NB4 (cell line): ENCODE measurements around the gene BRSK2.
"Not testable (repeated sequence)": the region's sequence is repeated elsewhere in the genome, so short reads cannot be mapped to it uniquely, and the experiment has no call there.

Experiments
- DNase-seq: peaks from one replicate; pipeline ENCODE4 v3.0.0; 2010; ENCODE audit warnings: low read depth
- H3K4me3 ChIP-seq: one replicate; pipeline ENCODE4 v1.5.1; 2011; ENCODE audit warnings: mild to moderate bottlenecking, low read depth, low read length, moderate library complexity
- CTCF ChIP-seq: IDR thresholded peaks from one replicate; pipeline ENCODE4 v1.5.1; 2012; ENCODE audit warnings: low read depth, low read length
- MAX ChIP-seq: IDR thresholded peaks from 2 replicates; pipeline ENCODE4 v1.6.1; 2011; ENCODE audit warnings: low read depth, low read length
- MYC ChIP-seq: IDR thresholded peaks from 2 replicates; pipeline ENCODE4 v1.6.1; 2011; ENCODE audit warnings: low read depth, low read length
- POLR2A ChIP-seq: IDR thresholded peaks from 2 replicates; pipeline ENCODE4 v1.6.1; 2011; ENCODE audit warnings: mild to moderate bottlenecking; ENCODE audit not compliant: insufficient read length; ENCODE audit errors: extremely low read depth

BRSK2 gene

GRCh38 chr11:1389932-1390568, at the start of gene BRSK2:
BRSK2 (plus strand) TSS chr11:1389934; CDS start chr11:1390285, 351 bp downstream.
- TF ChIP-seq MYC = no peak
- TF ChIP-seq MAX = no peak
- no peak for TF ChIP-seq POLR2A
- TF ChIP-seq CTCF = no peak
- no peak for DNase-seq
- H3K4me3 ChIP-seq = no peak within 1 kb of the TSS

- no peak for DNase-seq
These were observed 49.6 kb upstream of the BRSK2 start for GRCh38 chr11:1340111-1340510.

DNA sequence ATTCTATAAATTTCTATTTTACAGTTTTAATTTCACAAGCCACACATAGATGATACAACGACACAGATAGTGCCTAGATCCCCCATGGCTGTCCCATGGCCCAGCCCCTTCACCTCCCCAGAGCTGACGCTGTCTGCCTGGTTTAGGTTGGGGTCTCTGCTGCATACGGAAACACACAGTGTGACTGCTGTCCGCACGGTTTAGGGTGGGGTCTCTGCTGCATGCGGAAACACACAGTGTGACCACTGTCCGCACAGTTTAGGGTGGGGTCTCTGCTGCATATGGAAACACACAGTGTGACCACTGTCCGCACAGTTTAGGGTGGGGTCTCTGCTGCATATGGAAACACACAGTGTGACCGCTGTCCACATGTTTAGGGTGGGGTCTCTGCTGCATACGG, 48.5 kb upstream of the BRSK2 start:
- DNase-seq, H3K4me3 ChIP-seq: not testable (repeated sequence)

More at GRCh38 chr11:1340111-1340510, 49.6 kb upstream of the BRSK2 start:
- TF ChIP-seq MYC (no peak), MAX (no peak), POLR2A (no peak), CTCF (no peak)
- no peak overlapping the region for H3K4me3 ChIP-seq

GRCh38 chr11:1341928-1342524, 47.7 kb upstream of the BRSK2 start:
- H3K4me3 ChIP-seq = no peak overlapping the region
- peak; percentile 37 for DNase-seq
- TF ChIP-seq CTCF = no peak
- TF ChIP-seq MYC = no peak

GRCh38 chr11:1342946-1343345, 46.8 kb upstream of the BRSK2 start:
- TF ChIP-seq MYC (no peak), POLR2A (no peak), CTCF (no peak), MAX (no peak)
- no peak overlapping the region for H3K4me3 ChIP-seq
- DNase-seq = no peak

- DNase-seq = no peak
- TF ChIP-seq POLR2A = no peak
- no peak for TF ChIP-seq MYC
- no peak for TF ChIP-seq CTCF
- TF ChIP-seq MAX = no peak
- no peak overlapping the region for H3K4me3 ChIP-seq
These were observed 46.2 kb upstream of the BRSK2 start for GRCh38 chr11:1343391-1344055.
